NK-92 treated with Interleukin-12 subunit alpha and Interleukin-12 subunit beta, amount 100 ng/mL, for 24 hours (cell line): ENCODE results near the gene CHFR.
"Not testable (repeated sequence)": the region's sequence is repeated elsewhere in the genome, so short reads cannot be mapped to it uniquely, and the experiment has no call there.

Experiments
- DNase-seq: peaks from one replicate; lab custom pipeline; 2025; lab: John Stamatoyannopoulos, UW

CHFR gene

DNA sequence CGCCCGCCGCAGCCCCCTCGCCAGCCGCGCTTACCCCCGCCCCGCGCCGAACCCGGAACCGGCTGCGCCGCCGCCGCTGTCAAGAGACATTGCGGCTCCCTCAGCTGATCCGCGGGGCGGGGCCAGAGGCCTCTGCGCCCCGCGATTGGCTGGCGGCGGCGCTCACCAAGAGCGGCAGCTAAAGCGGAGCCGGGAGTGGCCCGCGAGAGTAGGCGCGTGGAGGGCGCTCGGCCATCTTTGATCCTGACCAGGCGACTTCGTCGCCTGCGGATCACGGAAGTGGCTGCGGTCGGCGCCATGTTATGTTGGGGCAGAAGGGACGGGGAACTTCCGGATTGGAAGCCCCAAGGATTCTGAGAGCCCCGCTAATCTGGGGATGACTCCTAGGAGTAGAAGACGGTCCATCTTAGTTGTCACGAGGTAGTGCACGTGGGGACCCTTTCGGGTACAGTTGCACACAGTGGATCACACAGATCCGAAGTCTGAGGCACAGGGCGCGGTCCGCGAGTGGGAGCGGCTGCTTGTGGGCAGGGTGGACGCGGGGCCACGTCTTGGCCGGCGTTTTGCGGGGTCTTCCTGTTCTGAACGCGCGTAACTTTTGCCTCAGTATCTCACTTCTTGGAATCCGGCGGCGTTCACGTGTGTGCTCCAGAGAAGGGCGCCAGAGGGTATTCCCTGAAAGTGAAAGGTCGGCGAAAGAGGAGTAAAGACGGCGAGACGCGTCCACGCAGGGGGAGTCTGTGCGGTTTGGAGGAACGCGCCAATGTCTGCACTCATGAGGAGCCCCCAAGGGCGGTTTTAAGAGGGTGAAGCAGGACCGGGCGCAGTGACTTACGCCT is at the start of gene CHFR:
CHFR (minus strand) TSS at position 93 of the 839 bp plus-strand sequence. CDS start 277 bp downstream, outside the sequence.
- peak; percentile 35 for DNase-seq

DNA sequence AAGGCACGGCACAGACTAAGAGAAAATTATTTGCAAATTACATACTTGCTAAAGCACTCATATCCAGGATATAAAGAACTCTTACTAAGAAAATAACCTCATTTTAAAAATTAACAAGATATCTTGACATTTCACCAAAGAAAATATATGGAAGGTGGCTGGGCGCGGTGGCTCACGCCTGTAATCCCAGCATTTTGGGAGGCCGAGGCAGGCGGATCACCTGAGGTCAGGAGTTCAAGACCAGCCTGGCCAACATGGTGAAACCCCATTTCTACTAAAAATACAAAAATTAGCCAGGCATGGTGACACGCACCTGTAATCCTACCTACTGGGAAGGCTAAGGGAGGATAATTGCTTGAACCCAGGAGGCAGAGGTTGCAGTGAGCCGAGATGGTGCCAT is 49.5 kb upstream of the CHFR start:
- DNase-seq = not testable (repeated sequence)

- DNase-seq = no peak
Observed at GRCh38 chr12:132936163-132936562, 48.8 kb upstream of the CHFR start.

- DNase-seq = no peak
Observed at GRCh38 chr12:132926415-132926833, 39.0 kb upstream of the CHFR start.

DNA sequence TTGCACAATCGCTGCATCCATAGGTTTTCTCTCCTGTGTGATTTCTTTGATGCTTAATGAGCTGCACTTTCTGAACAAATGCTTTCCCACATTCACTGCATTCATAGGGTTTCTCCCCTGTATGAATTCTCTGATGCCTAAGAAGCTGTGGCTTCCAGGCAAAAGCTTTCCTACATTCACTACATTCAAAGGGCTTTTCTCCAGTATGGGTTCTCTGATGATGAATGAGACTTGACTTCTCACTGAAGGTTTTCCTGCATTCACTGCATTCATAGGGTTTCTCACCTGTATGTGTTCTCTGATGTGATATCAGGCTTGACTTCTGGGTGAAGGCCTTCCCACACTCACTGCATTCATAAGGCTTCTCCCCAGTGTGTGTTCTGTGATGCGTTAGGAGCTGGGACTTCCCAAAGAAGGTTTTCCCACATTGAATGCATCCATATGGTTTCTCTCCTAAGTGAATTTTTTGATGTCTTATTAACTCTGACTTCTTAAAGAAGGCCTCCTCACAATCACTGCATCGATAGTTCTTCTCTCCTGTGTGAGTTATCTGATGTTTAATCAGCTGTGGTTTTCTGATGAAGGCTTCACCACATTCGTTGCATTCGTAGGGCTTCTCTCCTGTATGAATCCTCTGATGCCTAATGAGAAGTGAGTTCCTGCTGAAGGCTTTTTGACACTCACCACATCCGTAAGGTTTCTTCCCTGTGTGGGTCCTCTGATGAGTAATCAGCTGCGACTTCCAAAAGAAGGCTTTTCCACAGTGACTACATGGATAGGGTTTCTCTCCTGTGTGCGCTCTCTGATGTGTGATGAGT is 38.4 kb upstream of the CHFR start:
- no peak for DNase-seq

GRCh38 chr12:132924356-132924755 is 37.0 kb upstream of the CHFR start:
- DNase-seq = no peak

- no peak for DNase-seq
Observed at GRCh38 chr12:132923356-132923909, 36.0 kb upstream of the CHFR start.

GRCh38 chr12:132922676-132923075 is 35.3 kb upstream of the CHFR start:
- no peak for DNase-seq

- no peak for DNase-seq
Observed at GRCh38 chr12:132921685-132922084, 34.3 kb upstream of the CHFR start.

- no peak for DNase-seq
Observed at GRCh38 chr12:132918680-132919079, 31.3 kb upstream of the CHFR start.

- DNase-seq = no peak
Observed at GRCh38 chr12:132909030-132909368, 21.6 kb upstream of the CHFR start.

GRCh38 chr12:132908145-132909029 is 21.0 kb upstream of the CHFR start:
- DNase-seq = no peak

- DNase-seq = not testable (repeated sequence)
Observed at GRCh38 chr12:132907789-132908144, 20.4 kb upstream of the CHFR start.

DNA sequence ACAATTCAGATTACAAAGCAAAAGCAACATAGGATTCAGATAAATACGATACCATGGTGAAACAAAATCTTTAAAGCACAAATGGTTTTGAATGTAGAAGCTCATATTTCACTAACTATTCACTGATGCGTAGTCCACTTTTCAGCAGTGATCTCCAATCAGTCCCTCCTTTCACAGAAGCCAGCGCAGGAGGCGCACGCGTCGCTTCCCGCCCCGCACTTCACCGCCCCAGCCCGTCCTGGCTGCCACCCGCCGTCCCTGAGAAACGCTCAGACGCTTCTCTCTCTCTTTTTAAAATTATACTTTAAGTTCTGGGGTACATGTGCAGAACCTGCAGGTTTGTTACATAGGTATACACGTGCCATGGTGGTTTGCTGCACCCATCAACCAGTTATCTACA is 19.8 kb upstream of the CHFR start:
- DNase-seq = no peak

- DNase-seq = no peak
Observed at GRCh38 chr12:132904718-132905328, 17.4 kb upstream of the CHFR start.

DNA sequence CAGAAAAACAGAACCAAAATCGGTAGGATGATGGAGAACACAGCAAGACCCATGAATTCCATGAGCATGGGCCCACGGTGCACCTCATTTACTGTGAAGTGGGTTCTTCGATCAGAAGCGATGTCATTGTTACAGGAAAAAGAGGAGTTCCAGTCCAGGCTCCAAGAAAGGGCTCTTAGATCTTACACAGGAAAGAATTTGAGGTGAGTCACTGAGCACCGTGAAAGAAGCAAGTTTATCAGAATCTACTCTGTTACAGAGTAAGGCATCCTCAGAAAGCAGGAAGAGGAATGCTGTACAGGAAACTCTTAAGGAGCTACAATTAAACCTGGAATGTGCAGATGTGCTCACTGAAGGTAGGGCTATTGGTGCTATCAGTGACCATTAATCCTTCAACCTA is 11.6 kb upstream of the CHFR start:
- no peak for DNase-seq

GRCh38 chr12:132888852-132889251 is 1.4 kb upstream of the CHFR start:
- no peak for DNase-seq

DNA sequence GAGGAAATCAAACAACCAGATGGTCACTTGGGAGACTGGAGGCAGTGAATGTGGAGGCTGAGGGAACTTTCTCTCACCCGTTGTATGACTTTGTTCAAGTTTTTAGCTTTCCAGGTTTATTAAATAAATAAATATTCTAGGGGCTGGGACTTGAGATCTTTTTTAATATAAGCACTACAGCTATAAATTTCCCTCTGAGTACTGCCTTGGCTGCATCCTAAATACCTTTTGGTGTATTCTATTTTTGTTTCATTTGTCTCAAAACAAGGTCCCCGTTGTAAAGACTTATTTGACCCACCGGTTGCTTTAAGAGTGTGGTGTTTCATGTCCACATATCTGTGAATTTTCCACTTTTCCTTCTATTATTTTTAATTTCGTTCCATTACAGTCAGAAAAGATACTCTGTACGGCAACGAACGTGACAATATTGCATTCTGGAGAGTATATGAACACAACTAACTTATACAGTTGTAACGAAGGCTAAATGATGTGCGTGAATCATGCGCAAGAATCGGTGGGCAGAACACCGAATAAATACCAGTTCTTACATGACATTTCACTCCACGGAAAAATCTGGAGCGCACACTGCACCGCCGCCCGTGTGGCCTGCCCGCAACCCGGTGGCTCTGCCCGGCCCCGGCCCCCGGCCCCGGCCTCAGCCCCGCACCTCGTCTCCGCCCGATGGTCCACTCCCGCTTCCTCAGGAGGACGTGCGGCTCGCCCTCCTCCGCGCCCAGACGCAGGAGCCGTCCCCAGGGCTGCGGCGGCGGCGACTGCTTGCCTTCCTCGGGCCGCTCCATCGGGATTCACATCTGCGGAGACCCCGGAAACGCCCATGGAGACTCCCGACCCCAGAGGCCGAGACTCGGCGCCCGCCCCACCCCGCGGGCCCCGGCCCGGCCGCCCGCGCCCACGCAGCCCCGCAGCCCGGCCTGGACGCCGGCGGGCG is 602 bp downstream of the CHFR start:
- no peak for DNase-seq

- no peak for DNase-seq
Observed at GRCh38 chr12:132881818-132882217, 5.6 kb downstream of the CHFR start.

- not testable (repeated sequence) for DNase-seq
Observed at GRCh38 chr12:132874620-132875019, 12.8 kb downstream of the CHFR start.
